Epidermal melanocyte (primary cell): Measurements from ENCODE around the gene OLA1.
A peak's percentile ranks its signal among the peaks of the same experiment; 100 is the strongest.
"Not testable (repeated sequence)": the region's sequence is repeated elsewhere in the genome, so short reads cannot be mapped to it uniquely, and the experiment has no call there.

ENCODE experiments used
- DNase-seq: peaks from one replicate; pipeline ENCODE4 v3.0.0; 2011; ENCODE audit warnings: low spot score; ENCODE audit not compliant: insufficient read length

OLA1 gene

GRCh38 chr2:174248187-174248997 lies at the start of gene OLA1:
OLA1 (minus strand) TSS chr2:174248532; CDS start chr2:174246815, 1,717 bp downstream.
- DNase-seq: peak; percentile 92

- DNase-seq: no peak
These were observed 44.6 kb upstream of the OLA1 start for GRCh38 chr2:174292908-174293307.

GRCh38 chr2:174286172-174286571 lies 37.8 kb upstream of the OLA1 start:
- no peak for DNase-seq

DNA sequence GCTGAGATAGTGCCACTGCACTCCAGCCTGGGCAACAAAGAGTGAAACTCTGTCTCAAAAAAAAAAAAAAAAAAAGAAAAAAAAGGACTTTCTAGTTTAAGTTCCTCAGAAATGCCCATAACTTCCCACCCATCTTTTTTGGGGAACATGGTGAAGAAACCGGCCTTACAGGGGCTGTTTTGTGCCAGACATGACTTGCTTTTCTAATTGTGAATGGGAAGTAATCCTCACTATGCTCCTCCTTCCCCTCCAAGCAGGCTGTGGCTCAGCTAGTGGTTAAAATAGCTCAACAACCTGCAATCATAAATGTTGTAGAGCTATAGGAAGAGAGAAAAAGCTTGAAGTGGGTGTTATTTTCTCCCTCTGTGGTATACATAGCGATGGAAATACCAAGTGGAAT lies 34.1 kb upstream of the OLA1 start:
- no peak for DNase-seq

- no peak for DNase-seq
These were observed 33.4 kb upstream of the OLA1 start for GRCh38 chr2:174281736-174282135.

DNA sequence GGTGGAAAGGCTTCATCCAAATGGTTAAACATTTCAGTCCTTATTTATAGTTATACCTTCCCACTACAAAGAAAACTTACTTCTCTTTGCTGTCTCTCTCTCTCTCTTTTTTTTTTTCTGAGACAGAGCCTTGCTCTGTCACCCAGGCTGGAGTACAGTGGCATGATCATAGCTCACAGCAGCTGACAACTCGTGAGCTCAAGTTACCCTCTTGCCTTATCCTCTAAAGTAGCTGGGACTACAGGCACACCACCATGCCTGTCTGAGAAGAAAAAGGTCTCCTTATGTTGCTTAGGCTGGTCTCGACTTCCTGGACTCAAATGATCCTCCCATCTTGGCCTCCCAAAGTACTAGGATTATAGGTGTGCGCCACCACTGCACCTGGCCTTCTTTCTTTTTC lies 32.3 kb upstream of the OLA1 start:
- no peak for DNase-seq

- DNase-seq: not testable (repeated sequence)
These were observed 21.9 kb upstream of the OLA1 start for GRCh38 chr2:174270263-174270662.

GRCh38 chr2:174266288-174266687 lies 18.0 kb upstream of the OLA1 start:
- DNase-seq: no peak

DNA sequence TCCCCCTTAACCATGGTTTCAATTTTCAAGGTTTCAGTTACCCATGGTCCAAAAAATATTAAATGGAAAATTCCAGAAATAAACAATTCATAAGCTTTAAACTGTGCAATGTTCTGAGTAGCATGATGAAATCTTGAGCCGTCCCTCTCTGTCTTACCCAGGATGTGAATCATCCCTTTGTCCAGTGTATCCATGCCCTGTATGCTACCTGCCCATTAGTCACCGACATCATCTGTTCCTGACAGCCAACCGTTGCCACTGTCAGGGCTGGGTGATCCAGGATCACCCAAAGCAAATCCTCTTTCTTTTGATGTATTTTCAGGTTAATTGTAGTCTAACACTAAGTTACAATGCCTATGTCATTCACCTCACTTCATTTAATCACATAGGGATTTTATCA lies 15.7 kb upstream of the OLA1 start:
- DNase-seq: no peak

DNA sequence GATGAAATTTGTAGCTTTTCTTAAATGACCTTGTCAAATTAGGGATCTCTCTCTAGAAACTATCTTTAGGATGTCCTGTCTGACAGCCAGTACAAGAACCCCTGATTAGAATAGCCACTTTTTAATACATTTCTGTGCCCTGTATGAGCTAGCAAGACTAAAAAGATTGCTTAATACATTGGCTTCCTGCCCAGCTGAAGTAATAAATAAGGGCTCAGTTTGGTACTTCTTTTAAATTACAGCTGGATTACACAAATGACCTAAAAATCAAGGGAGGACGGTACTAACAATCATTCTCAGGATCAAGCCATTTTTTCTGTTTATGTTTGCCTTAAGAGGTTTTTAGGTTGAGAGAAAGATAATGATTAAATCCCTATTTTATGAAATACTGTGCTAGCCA lies 11.6 kb upstream of the OLA1 start:
- no peak for DNase-seq

DNA sequence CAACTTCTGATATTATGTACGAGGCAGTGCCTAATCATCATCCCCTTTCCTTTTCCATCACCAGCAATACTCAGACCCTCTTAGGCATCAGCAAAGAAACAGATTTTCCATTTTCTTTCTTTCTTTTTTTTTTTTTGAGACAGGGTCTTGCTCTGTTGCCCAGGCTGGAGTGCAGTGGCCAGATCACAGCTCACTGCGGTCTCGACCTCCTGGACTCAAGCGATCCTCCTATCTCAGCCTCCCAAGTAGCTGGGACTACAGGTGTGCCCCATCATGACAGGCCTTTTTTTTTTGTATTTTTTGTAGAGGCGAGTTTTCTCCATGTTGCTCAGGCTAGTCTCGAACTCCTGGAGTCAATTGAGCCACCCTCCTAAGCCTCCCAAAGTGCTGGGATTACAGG lies 5.9 kb upstream of the OLA1 start:
- DNase-seq: no peak

GRCh38 chr2:174248998-174249592 lies 763 bp upstream of the OLA1 start:
- DNase-seq: no peak

- DNase-seq: no peak
These were observed 702 bp downstream of the OLA1 start for GRCh38 chr2:174247474-174248186.

DNA sequence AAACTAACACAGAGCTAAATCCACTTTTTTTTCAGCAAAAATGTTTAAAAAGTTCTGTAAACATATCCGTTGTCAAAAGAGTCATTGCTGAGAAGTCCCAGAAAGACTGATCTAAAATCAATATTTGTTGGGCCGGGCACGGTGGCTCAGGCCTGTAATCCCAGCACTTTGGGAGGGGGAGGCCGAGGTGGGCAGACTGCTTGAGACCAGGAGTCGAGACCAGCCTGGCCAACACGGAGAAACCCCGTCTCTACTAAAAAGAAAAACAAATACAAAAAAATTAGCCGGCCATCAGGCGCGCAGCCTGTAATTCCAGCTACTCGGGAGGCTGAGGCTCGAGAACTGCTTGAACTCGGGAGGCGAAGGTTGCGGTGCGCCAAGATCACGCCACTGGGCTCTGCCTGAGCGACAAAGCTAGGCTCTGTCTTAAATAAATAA lies 1.4 kb downstream of the OLA1 start:
- no peak for DNase-seq

- not testable (repeated sequence) for DNase-seq
These were observed 2.7 kb downstream of the OLA1 start for GRCh38 chr2:174245628-174246027.

GRCh38 chr2:174245065-174245464 lies 3.3 kb downstream of the OLA1 start:
- DNase-seq: no peak

DNA sequence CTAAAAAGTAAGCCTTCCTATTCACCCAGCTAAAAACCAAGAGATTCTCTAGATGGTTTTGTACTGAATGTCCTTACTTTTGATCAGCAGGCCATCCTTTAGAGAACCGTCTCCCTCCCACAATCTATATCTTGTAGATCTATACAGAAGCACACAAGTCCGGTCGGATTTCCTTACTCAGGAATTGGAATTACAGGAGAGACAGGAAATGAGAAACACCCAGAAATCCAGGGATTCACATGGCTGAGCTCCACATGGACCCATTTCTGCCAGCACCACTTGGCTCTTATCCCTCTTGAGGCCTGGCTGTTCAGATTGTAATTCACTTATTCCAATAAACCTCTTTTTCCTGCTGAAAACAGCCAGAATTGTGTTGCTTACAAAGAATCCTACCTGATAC lies 4.5 kb downstream of the OLA1 start:
- no peak for DNase-seq

DNA sequence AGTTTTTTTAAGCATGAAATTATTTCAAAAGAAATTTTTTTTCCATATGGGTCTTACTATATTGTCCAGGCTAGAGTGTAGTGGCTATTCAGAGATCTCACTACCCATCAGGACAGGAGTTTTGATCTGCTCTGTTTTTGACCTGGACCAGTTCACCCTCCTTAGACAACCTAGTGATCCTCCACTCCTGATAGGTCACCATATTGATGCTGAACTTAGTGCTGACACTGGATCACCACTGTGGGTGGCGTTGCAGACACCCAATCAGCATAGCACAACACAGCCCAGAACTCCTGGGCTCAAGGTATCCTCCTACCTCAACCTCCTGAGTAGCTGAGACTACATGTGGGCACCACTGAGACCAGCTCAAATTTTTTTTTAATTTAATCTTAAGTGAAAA lies 8.2 kb downstream of the OLA1 start:
- no peak for DNase-seq

GRCh38 chr2:174236429-174236828 lies 11.9 kb downstream of the OLA1 start:
- no peak for DNase-seq

DNA sequence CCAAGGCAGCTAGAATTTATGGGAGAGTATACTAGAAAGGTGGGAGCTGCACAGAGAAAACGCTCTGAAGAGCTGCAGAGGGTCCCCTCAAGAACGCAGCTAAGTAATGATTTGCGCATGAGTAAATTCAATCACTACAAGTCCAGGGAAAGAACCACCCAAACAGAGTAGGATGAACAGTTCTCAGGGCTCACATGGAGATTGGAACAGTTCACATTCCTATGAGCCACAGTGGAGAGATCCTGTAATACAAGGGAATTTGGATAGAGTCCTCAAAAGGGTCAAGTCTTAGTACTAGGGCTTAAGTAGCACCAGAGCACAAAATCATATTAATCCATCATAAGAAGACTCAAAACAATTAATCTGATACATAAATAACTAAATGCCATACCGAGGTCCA lies 12.7 kb downstream of the OLA1 start:
- DNase-seq: no peak

DNA sequence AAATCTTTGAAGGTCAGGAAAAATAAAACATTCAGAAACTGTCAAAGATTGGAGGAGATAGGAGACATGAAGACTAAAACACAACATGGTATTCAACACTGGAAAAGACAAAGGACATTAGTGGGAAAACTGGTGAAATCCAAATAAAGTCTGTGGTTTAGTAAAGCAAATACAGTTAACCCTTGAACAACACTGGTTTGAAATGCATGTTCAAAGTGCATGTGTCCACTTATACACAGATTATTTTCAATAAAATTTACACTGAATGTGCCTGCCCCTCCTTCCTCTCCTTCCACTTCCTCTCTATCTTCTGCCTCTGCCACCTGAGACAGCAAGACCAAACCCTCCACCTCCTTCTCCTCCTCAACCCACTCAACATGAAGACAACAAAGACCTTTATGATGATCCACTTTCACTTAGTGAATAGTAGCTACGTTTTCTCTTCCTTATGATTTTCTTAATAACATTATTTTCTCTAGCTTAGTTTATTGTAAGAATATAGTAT lies 14.5 kb downstream of the OLA1 start:
- no peak for DNase-seq

GRCh38 chr2:174227748-174228147 lies 20.6 kb downstream of the OLA1 start:
- no peak for DNase-seq
